Skeletal muscle tissue (tissue), 4 donors: ENCODE results near the gene USP17L27. TPM values are rescaled to one million over a fixed set of nuclear protein-coding genes. Genes with fewer than 3 reads are reported as not detected.
"Not testable (repeated sequence)": the region's sequence is repeated elsewhere in the genome, so short reads cannot be mapped to it uniquely, and the experiment has no call there.

Experiments
- H3K27ac ChIP-seq: one replicate; pipeline ENCODE4 v1.7.0; 2013; ENCODE audit warnings: mild to moderate bottlenecking, low read depth, low read length, inconsistent platforms
- H3K27me3 ChIP-seq, 3 donors: one replicate each; pipeline ENCODE4 v1.7.0; 2013; ENCODE audit warnings: low read length in 3 of 3; ENCODE audit not compliant: control insufficient read depth in 3 of 3, insufficient read depth in 3 of 3
- H3K36me3 ChIP-seq, 3 donors: one replicate each; pipeline ENCODE4 v1.7.0; 2013; ENCODE audit warnings: low read length in 3 of 3; ENCODE audit not compliant: control insufficient read depth in 3 of 3, insufficient read depth in 3 of 3
- H3K4me1 ChIP-seq, 3 donors: one replicate each; pipeline ENCODE4 v1.7.0; 2013; ENCODE audit warnings: low read length in 3 of 3, mild to moderate bottlenecking in 3 of 3; ENCODE audit not compliant: control insufficient read depth in 3 of 3, insufficient read depth in 3 of 3
- H3K4me3 ChIP-seq, 3 donors: one replicate each; pipeline ENCODE4 v1.7.0; 2013; ENCODE audit warnings: low read length in 3 of 3
- H3K9ac ChIP-seq, 3 donors: one replicate each; pipeline ENCODE4 v1.7.0; 2013; ENCODE audit warnings: low read length in 3 of 3, mild to moderate bottlenecking in 3 of 3, moderate library complexity in 2 of 3, low read depth in 1 of 3
- H3K9me3 ChIP-seq, 3 donors: one replicate each; pipeline ENCODE4 v1.7.0; 2013; ENCODE audit warnings: low read length in 3 of 3; ENCODE audit not compliant: control insufficient read depth in 3 of 3
- total RNA-seq: library from RNA; depleted of rRNA; stranded (reverse); fragments of >200 nt; gene quantifications from one replicate; pipeline ENCODE4 v1.2.3, GENCODE V29; 2014
- donor health status: Osteomylitis.

USP17L27 gene, protein sequence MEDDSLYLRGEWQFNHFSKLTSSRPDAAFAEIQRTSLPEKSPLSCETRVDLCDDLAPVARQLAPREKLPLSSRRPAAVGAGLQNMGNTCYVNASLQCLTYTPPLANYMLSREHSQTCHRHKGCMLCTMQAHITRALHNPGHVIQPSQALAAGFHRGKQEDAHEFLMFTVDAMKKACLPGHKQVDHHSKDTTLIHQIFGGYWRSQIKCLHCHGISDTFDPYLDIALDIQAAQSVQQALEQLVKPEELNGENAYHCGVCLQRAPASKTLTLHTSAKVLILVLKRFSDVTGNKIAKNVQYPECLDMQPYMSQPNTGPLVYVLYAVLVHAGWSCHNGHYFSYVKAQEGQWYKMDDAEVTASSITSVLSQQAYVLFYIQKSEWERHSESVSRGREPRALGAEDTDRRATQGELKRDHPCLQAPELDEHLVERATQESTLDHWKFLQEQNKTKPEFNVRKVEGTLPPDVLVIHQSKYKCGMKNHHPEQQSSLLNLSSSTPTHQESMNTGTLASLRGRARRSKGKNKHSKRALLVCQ
- total RNA-seq, result not detected

GRCh38 chr4:9343848-9344247 is at the start of gene USP17L27:
Gene USP17L27 (plus strand): TSS chr4:9344148. CDS start chr4:9344148, 0 bp downstream.
- not testable (repeated sequence) for H3K27me3 ChIP-seq, H3K36me3 ChIP-seq, H3K4me3 ChIP-seq, H3K27ac ChIP-seq, H3K4me1 ChIP-seq, H3K9me3 ChIP-seq, H3K9ac ChIP-seq

- H3K9me3 ChIP-seq, H3K27me3 ChIP-seq, H3K4me1 ChIP-seq, H3K27ac ChIP-seq, H3K9ac ChIP-seq, H3K4me3 ChIP-seq, H3K36me3 ChIP-seq: not testable (repeated sequence)
Measured at GRCh38 chr4:9324191-9324590, 19.8 kb upstream of the USP17L27 start.

DNA sequence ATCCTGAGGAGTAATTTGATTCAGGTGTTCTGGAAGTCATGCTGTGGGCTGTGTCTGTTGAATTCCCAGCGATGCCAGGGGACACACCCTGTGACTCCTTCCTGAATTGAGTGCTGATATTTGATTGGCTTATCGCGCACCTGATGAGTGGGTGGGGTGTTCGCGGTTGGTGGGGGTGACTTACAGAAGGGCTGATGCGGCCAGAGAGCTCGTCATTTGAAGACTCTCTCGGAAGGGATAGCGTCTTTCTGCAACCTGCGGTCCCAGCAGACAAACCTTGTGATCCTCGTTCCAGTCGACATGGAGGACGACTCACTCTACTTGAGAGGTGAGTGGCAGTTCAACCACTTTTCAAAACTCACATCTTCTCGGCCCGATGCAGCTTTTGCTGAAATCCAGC is 19.1 kb upstream of the USP17L27 start, which contains the start of gene USP17L24:
TSS of gene USP17L24 (plus strand) at position 301 of the 400 bp plus-strand sequence. CDS start at position 301, 0 bp downstream.
- H3K9me3 ChIP-seq, H3K27ac ChIP-seq, H3K36me3 ChIP-seq, H3K4me1 ChIP-seq, H3K27me3 ChIP-seq, H3K4me3 ChIP-seq, H3K9ac ChIP-seq: not testable (repeated sequence)

- H3K27me3 ChIP-seq, H3K4me1 ChIP-seq, H3K36me3 ChIP-seq, H3K27ac ChIP-seq, H3K9ac ChIP-seq, H3K4me3 ChIP-seq, H3K9me3 ChIP-seq: not testable (repeated sequence)
Measured at GRCh38 chr4:9329611-9330010, 14.3 kb upstream of the USP17L27 start, which contains the start of gene USP17L25. Gene USP17L25 (plus strand): TSS chr4:9329911. CDS start chr4:9329911, 0 bp downstream.

GRCh38 chr4:9334358-9334757 is 9.6 kb upstream of the USP17L27 start, which contains the start of gene USP17L26:
Gene USP17L26 (plus strand): TSS chr4:9334658. CDS start chr4:9334658, 0 bp downstream.
- not testable (repeated sequence) for H3K9me3 ChIP-seq, H3K4me3 ChIP-seq, H3K9ac ChIP-seq, H3K27ac ChIP-seq, H3K27me3 ChIP-seq, H3K36me3 ChIP-seq, H3K4me1 ChIP-seq

DNA sequence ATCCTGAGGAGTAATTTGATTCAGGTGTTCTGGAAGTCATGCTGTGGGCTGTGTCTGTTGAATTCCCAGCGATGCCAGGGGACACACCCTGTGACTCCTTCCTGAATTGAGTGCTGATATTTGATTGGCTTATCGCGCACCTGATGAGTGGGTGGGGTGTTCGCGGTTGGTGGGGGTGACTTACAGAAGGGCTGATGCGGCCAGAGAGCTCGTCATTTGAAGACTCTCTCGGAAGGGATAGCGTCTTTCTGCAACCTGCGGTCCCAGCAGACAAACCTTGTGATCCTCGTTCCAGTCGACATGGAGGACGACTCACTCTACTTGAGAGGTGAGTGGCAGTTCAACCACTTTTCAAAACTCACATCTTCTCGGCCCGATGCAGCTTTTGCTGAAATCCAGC is 4.8 kb upstream of the USP17L27 start, which contains the start of gene USP17L5:
TSS of gene USP17L5 (plus strand) at position 301 of the 400 bp plus-strand sequence. CDS start at position 301, 0 bp downstream.
- not testable (repeated sequence) for H3K4me3 ChIP-seq, H3K9ac ChIP-seq, H3K4me1 ChIP-seq, H3K27me3 ChIP-seq, H3K36me3 ChIP-seq, H3K27ac ChIP-seq, H3K9me3 ChIP-seq

- not testable (repeated sequence) for H3K9ac ChIP-seq, H3K27me3 ChIP-seq, H3K4me3 ChIP-seq, H3K4me1 ChIP-seq, H3K36me3 ChIP-seq, H3K27ac ChIP-seq, H3K9me3 ChIP-seq
Measured at GRCh38 chr4:9348593-9348992, 4.6 kb downstream of the USP17L27 start, which contains the start of gene USP17L28. Gene USP17L28 (plus strand): TSS chr4:9348893. CDS start chr4:9348893, 0 bp downstream.

- not testable (repeated sequence) for H3K36me3 ChIP-seq, H3K9ac ChIP-seq, H3K4me1 ChIP-seq, H3K27ac ChIP-seq, H3K4me3 ChIP-seq, H3K27me3 ChIP-seq, H3K9me3 ChIP-seq
Measured at GRCh38 chr4:9350866-9351265, 6.9 kb downstream of the USP17L27 start.

- H3K27me3 ChIP-seq, H3K4me1 ChIP-seq, H3K36me3 ChIP-seq, H3K4me3 ChIP-seq, H3K9ac ChIP-seq, H3K27ac ChIP-seq, H3K9me3 ChIP-seq: not testable (repeated sequence)
Measured at GRCh38 chr4:9353338-9353737, 9.4 kb downstream of the USP17L27 start, which contains the start of gene USP17L29. Gene USP17L29 (plus strand): TSS chr4:9353638. CDS start chr4:9353638, 0 bp downstream.

DNA sequence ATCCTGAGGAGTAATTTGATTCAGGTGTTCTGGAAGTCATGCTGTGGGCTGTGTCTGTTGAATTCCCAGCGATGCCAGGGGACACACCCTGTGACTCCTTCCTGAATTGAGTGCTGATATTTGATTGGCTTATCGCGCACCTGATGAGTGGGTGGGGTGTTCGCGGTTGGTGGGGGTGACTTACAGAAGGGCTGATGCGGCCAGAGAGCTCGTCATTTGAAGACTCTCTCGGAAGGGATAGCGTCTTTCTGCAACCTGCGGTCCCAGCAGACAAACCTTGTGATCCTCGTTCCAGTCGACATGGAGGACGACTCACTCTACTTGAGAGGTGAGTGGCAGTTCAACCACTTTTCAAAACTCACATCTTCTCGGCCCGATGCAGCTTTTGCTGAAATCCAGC is 18.9 kb downstream of the USP17L27 start, which contains the start of gene USP17L30:
TSS of gene USP17L30 (plus strand) at position 301 of the 400 bp plus-strand sequence. CDS start at position 301, 0 bp downstream.
- not testable (repeated sequence) for H3K4me3 ChIP-seq, H3K9me3 ChIP-seq, H3K4me1 ChIP-seq, H3K27me3 ChIP-seq, H3K36me3 ChIP-seq, H3K27ac ChIP-seq, H3K9ac ChIP-seq
